UCSD-AML1 (cell line): ENCODE measurements around the gene CATSPER4.

Experiments
- DNase-seq: peaks from one replicate; lab custom pipeline; 2025; ENCODE audit not compliant: unreplicated experiment; lab: John Stamatoyannopoulos, UW

CATSPER4 gene

DNA sequence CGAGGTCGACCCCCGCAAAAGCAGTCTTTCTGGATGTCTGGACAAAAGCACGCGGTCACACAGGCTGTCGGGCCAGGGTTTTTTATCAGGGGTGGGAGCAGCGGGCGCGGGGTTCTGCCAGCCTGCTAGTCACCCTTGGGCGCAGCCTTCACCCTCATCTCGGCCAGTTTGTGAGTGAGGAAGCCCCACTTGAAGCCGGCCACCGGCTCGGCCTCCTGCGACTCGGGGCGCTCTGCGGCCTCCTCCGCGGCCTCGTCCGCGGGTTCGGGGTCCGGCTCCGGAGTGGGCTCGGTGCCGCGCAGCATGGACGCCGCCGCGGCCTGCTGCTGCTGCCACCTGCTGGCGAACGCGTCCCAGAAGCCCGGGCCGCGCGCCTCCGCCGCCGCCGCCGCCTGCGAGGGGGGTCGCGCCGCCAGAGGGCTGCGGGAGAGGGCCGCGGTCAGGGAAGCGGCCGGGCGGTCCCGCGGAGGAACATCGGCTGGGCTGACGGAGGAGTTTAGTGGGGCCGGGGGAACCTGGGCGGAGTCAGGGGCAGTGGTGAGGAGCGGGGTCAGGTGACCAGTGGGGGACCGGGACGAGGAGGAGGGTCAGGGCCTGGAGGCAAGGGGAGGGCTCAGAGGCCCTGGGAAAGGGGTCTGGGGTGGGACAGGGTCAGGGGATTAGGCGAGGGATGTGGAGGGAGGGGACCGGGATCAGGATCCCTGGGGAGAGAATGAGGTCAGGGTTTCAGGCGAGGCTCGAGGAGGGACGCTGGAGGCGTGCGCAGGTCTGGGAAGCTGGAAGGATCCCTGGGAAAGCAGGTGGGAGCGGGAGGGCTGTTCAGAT lies 26.2 kb upstream of the CATSPER4 start:
- DNase-seq = peak; percentile 50

DNA sequence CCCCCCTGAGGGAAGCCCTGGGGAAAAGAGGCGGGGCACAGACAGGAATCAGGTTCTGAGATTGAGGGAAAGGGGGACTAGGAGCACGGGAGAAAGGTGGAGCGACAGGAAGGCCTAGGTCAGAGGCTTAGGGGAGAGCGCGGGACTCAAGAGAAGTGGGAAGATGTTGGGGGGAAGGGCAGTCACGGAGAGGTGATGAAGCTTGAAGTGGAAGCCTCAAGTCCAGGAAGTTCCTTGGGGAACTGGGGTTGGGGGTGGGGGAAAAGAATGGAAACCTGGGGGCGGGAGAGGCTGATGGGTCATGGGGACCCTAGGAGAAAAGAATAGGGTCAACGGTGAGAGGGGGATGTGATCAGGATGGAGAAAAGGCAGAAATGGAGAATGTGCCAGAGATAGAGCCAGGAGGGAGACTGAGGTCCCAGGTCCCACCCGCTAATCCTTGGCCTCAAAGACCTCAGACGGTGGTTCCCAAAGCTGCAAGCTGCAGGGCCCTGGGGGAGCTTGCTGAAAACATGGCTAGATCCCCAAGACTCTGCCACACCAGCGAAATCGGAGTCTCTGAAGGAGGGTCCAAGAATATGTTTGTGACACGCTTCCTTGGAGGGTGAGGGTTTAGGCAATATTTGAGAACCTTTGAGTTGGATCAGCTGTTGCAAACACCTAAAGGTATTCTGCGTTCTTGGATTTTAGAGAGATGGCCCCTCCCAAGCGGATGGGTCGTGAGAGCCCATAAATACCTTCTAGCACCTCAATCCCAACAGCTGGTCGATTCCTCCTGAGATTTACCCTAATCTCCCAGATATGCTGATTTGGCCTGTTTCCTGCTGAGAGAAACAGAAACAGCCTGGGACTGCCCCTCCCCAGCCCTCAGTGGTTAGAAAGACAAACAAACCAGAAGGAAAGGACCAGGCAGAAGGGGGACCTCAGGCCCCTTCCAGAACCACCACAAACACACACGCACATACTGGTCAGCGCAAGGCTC lies 25.2 kb upstream of the CATSPER4 start:
- DNase-seq = no peak

DNA sequence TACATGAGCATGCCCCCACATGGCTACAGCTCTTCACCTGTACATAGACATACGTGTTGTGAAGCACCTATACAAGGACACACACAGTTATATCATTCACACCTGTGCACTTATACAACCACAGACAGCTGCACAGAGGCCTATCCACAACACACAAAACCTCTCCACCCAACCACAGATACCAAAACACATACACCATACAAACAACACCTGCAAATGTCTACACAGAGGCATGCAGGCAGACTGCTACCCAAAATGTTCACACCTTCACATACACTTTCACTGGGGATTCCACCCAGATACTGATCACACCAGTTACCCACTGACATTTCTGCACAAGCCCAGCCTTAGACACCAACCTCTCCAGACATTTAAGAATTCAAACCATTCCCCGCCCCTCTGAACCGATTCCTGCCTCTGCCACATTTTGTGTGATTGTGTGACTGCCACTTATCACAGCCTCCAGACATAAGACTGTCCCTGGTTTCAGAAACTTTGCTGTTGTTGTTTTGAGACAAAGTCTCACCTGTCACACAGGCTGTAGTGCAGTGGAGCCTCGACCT lies 23.6 kb upstream of the CATSPER4 start:
- no peak for DNase-seq

DNA sequence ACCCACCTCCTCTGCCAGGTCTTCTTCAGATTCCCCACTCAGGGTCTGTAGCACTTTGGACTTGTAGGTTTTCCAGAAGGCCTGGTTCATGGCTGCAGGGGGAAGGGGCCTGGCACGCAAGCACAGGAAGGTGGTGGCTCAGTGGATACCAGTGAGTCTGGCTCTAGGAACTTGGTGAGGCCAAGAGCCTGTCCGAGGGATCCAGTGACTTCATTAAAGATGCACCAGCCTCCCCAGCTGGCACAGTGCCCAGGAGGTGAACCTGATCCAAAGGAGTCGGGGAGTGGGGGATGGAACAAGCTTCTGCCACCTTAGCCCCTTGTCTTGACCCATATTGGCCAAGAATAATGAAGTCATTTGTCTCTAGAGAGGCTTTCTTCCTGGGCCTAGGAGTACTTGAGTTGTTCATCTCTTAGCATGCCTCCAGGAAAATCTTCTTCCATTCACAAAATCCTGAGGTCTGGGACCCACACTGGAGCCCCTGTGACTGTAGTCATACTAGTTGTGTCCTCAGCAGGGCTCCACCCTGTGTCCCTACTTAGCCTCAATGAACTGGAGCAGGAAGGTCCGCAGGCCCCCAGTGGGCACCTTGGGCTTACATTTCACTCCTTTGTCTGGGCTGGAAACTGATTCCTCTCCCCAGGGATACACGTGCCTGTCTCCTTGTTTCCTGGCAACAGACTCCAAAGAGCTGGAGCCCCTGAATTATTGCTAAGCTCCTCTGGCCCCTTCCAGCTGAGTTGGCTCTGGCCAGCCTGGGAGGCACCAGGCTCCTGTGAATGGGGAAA lies 21.8 kb upstream of the CATSPER4 start, which contains the start of gene C1orf232:
C1orf232 (minus strand) TSS at position 554 of the 788 bp plus-strand sequence; CDS start at position 90, 464 bp downstream.
- no peak for DNase-seq

DNA sequence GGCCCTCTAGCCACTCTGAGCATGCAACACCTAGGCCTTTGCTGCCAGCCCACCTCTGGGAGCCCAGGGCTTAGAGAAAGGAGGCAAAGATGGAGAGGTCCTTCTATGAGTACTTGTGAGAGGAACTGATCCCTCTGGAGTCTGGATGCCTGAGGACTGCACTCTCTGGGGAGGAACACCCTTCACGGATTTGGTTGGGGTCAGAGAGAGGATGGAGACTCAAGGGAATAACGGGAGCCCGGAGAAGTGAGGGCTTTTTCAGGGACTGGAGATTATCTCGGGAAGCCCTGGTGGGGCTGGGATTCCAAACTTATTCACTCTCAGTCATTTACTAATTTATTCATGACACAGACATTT lies 21.2 kb upstream of the CATSPER4 start:
- no peak for DNase-seq

DNA sequence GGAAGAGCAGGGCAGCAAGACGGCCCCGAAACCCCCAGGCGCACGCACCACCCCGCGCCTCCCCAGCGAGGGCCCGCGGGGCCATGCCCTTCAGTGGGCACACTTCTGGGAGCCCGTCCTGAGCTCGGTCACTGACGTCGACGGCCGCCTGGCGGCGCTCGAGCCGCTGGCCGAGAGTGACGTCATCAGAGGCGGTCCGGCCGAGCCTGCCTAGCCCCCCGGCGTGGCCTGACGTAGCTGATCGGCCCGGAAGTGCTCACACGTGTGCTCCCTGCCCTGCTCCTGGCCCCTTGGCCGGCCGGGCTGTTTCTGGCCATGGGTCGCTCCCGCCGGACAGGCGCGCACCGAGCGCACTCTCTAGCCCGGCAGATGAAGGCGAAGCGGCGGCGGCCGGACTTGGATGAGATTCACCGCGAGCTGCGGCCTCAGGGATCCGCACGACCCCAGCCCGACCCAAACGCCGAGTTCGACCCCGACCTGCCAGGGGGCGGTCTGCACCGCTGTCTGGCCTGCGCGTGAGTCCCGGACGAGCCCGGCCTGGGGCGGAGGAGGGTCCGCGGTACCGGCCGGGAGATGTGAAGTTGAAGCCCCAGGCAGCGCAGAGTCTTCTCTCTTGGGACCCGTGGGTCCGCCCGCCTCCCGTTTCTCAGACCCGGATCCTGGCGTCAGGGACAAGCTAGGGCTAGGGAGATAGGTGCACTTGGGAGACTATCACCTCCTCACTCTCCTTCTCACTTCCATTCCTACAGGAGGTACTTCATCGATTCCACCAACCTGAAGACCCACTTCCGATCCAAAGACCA lies 20.5 kb upstream of the CATSPER4 start, which contains the start of gene ZNF593:
ZNF593 (plus strand) TSS at position 240 of the 803 bp plus-strand sequence; CDS start at position 316, 76 bp downstream.
- DNase-seq = peak; percentile 93

DNA sequence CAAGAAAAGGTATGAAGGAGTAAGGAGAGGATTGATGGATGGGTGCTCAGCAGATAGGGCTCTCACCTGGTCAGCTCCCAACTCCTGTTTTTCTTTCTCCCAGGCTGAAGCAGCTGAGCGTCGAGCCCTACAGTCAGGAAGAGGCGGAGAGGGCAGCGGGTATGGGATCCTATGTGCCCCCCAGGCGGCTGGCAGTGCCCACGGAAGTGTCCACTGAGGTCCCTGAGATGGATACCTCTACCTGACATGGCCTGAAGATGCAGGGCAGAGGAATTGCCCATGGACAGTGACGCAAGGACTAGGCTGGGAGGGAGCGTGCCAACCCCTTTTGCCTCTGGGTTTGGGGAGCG lies 20.0 kb upstream of the CATSPER4 start:
- no peak for DNase-seq

DNA sequence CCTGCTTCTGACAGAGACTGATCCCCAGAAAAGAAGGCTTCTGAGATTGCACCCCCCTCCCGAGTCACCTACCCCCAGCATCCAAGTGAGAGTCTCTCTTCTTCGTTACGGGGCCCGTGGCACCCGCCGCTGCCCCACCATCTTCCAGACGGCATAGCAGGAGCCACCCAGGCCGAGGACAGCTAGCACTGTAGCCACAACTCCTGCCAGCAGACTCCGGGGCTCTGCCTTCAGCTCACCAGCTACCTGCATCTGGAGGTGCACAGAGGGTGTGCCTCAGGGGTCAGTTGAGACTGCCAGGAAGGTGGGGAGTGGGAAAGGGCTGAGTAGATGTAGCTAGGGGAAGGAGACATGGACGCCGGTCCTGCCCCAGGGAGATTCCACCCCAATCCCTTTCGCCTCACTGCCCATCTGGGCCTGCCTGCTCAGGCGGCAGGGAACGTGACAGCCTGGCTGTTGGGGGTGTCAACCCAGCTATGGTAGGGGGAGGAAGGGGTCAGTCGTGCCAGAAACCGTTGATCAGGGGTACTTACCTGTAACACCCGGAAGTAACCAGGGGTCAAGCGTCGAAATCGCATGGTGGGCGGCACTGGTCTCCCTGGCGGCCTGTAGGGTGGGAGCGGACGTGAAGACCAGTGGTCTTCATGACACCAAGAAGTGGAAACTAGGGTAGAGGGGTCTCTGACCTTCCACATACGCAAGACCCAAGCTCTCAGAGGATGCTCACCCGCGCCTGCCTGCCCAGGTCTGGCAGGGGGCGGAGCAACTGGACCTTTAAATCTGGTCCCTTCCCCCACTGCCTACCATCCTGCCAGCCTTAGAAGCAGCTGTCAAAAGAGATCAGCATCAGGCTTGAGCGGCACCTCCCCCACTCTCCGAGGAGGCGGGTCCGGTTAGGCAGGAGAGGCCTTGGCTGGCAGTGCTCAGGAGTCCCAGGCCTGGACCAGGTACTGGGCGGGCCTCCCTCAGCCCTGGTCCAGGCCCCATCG lies 19.0 kb upstream of the CATSPER4 start, which contains the start of gene ZNF593OS:
ZNF593OS (minus strand) TSS at position 749 of the 989 bp plus-strand sequence; CDS start at position 578, 171 bp downstream.
- no peak for DNase-seq

DNA sequence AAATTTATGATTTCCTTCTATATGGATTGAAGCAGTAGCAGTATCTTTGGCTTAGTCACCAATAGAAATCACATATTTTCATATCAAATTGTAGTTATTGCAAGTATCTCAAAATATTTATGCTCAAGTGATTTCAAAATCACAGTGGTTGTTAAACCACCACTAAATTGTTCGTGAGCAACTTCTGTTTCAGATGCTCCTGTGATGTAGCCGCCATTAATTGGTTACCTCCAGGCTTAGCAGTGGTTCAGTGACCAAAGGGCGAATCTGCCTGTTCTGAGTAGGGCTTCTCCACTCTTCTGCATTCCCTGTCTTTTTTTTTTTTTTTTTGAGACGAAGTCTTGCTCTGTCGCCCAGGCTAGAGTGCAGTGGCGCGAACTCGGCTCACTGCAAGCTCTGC lies 15.1 kb upstream of the CATSPER4 start:
- DNase-seq = no peak

DNA sequence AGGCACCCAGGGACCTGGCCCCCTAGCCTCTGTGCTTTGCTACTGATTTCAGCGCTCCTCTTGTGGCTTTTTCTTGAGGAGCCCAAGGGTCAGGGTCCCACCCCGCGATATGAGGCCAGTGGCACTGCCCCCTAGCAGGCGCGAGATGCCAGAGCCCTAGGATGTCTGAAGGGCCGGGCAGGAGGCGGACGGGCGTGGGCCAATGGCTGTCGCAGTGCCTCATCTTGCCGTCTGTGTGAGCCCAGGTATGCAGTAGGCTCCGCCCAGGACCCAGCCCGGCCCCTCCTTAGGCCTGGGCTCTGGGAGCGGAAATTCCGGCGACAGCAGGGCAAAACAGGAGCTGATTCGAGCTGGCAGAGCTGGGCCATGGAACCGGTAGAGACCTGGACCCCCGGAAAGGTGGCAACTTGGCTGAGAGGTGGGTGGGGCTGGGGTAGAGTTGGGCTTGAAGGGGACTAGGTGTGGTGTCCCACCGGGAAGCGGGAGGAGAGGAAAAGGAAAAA lies 13.2 kb upstream of the CATSPER4 start, which contains the start of gene CNKSR1:
CNKSR1 (plus strand) TSS at position 310 of the 503 bp plus-strand sequence; CDS start at position 367, 57 bp downstream.
- DNase-seq = no peak

DNA sequence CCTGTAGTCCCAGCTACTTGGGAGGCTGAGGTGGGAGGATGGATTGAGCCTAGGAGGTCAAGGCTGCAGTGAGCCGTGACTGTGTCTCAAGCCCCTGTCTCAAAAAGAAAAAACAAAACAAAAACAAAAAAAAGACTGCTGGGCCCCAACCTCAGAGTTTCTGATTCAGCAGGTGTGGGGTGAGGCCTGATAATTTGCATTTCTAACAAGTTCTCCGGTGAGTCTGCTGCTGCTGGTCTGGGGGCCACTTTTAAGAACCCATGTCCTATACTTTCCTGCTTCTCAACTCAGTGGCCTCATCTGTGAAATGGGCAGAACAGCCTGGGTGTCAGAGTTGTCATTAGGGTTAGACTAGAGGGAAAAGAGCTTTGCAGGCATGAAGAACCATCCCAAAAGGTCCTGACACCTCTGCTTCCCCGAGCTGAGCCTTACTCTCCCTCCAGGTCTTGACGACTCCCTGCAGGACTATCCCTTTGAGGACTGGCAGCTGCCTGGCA lies 10.3 kb upstream of the CATSPER4 start:
- DNase-seq = no peak

DNA sequence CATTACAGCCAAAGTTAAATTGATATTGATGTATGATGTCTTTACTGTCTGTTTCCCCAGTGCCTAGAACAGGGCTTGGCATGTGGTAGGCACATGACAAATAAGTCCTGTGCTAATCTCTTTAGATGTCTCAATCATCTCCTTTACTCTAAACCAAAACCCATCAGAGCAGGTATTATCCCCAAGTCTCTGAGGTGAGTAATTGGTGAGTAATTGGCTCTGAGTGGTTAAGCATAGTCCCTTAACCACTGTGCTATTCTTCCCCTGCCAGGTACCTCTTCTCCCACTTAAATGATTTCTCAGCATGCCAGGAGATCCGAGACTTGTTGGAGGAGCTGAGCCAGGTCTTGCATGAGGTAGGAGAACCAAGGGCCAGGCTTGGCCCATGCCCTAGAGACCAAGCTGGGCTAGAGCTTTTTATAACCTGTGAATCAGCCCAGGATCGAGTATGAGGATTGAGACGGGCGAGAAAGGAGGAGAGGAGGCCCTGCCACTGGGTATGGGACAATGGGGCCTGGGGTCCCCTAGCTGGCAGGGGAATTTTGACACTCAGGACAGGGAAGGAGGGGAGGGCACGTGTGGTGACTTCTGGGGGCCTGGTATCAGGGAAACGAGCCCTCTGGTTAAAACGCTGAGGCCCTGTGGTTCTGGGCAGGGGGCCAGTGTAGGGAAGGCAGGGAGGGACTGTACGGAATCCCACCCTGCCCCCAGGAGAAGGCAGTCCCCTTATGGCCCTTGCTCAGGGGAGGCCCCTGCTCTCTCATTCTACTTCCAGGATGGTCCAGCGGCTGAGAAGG lies 8.6 kb upstream of the CATSPER4 start:
- no peak for DNase-seq

DNA sequence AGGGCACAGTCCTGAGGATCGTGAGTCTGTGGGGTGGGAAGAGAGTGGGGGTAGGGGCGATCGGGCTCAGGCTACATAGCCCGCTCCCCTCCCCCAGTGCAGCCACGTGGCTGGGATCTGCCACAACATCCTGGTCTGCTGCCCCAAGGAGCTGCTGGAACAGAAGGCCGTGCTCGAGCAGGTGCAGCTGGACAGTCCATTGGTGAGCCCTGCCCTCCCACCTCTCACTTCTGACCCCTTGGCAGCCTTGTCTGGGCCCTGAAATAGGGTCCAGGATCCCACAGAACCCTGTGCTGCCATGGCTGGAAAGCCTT lies 8.1 kb upstream of the CATSPER4 start:
- DNase-seq = no peak

DNA sequence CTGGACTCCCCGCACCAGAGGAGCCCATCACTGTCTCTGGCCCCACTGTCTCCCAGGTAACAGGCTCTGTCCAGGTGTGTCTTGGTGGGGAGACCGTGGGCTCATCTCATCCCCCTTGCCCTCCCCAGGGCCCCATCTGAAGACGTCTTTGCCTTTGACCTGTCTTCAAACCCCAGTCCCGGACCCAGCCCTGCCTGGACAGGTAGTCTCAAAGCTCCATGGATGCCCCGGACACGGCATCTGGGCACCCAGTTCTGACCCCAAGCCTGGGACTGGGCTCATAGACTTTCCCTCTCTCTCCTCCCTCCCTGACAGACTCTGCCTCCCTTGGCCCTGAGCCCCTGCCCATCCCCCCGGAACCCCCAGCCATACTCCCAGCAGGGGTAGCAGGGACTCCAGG lies 6.3 kb upstream of the CATSPER4 start:
- no peak for DNase-seq

DNA sequence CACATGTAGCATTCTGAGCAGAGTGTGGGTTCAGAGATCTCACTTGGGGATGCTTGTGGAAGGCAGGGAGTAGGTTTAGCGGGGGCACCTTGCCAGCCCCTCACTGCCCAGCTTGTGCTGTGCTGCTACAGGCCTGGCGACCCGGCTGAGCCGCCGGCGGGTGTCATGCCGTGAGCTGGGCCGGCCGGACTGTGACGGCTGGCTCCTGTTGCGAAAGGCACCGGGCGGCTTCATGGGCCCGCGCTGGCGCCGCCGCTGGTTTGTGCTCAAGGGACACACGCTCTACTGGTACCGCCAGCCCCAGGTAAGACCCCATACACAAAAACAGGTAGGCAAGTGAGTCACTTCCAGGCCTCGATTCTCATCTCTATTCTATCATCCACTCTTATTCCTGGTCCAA lies 5.5 kb upstream of the CATSPER4 start:
- DNase-seq = no peak

DNA sequence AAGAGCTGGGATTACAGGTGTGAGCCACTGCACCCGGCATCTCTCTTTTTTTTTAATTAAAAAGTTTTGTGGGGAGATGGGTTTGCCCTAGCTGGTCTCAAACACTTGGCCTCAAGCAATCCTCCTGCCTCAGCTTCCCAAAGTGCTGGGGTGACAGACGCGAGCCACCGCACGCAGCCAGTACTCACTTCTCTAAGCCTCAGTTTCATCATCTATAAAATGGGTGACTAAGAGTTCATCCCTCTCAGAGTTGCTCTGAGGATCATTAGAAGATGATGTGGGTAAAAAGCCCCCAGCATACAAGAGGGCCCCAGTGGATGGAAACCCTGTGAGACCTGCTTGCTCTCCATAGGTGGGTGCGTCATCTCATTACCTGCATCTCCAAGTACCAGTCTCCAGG lies 2.5 kb upstream of the CATSPER4 start:
- no peak for DNase-seq

DNA sequence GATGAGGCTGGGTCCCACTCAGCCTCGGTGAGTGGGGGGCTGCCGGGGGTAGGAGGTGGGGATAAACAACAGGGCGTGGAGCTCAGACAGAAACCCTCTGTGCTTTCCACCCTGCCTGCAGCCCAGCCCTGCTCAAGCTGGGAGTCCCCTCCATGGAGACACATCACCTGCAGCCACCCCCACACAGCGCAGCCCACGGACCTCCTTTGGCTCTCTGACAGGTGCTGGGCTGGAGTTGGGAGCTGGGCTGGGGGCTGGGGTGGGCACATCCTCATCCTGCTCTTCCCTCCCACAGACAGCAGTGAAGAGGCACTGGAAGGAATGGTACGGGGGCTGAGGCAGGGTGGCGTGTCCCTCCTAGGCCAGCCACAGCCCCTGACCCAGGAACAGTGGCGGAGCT lies 1.9 kb upstream of the CATSPER4 start:
- no peak for DNase-seq
